Measurements from ENCODE around the gene THSD4. TPM values are rescaled to one million over a fixed set of nuclear protein-coding genes. Genes with fewer than 3 reads are reported as not detected.

Gene THSD4
- total and polyA plus RNA-seq, 2 of the 8 experiments (the other 6 are each of a cell fraction or from before 2014, with no cell fraction given) = 2.5 to 6.2 TPM

- H3K27ac ChIP-seq (ENCODE audit: low read depth, low read length) = no peak overlapping the region
- H3K56ac ChIP-seq (replicated peaks; ENCODE audit: insufficient read length, low read depth, low read length) = no peak overlapping the region
- H3K23ac ChIP-seq (ENCODE audit: insufficient read length) = no peak overlapping the region
- peak overlapping the region; percentile 19 for H3K14ac ChIP-seq (ENCODE audit: insufficient read length)
- peak overlapping the region; percentile 17; the same call in 1 of the 2 replicates for H3K18ac ChIP-seq (ENCODE audit: extremely low read depth, low read length)
- H3K79me2 ChIP-seq (ENCODE audit: control insufficient read depth in 1 of 2, insufficient read depth in 2 of 2, low read length in 2 of 2) = no peaks in the 10 kb centered on the region
- peaks cover 2% of the 10 kb centered on the region; the same call in 1 of the 2 replicates for H3K79me1 ChIP-seq (ENCODE audit: low read depth, low read length)
- peaks cover 6% of the 10 kb centered on the region; the same call in 1 of the 2 replicates for H3K23me2 ChIP-seq (ENCODE audit: low read depth, low read length)
- 0 out of 2 replicates have a peak overlapping the region, but pooled peaks have one; percentile 18 for H2BK15ac ChIP-seq (ENCODE audit: low read length)
- H3K4me2 ChIP-seq (ENCODE audit: insufficient read depth in 1 of 2, low read depth in 2 of 2, low read length in 2 of 2) = peak overlapping the region; percentile 79 to 92
- no peak overlapping the region for H2BK12ac ChIP-seq (ENCODE audit: low read depth, low read length)
- H3K9ac ChIP-seq (replicated peaks in 1 of 4; ENCODE audit: extremely low read depth in 1 of 4, low read depth in 3 of 4, low read length in 3 of 4) = peak overlapping the region in 3 of 4 experiments; percentile 2 to 42 (median 20); a peak in 4 of 7 replicates
- no peak overlapping the region for H3K4ac ChIP-seq (replicated peaks; ENCODE audit: insufficient read length, low read depth, low read length)
- no peak overlapping the region for H2BK20ac ChIP-seq (ENCODE audit: low read length)
- peak overlapping the region; percentile 60; the same call in 1 of the 2 replicates for H2BK5ac ChIP-seq (ENCODE audit: low read depth, low read length)
- peak in 1 of 2 experiments; percentile 75 for DNase-seq (ENCODE audit: low read depth in 1 of 2, low spot score in 2 of 2)
- ChIA-PET POLR2A (ENCODE audit: partially characterized antibody) (interaction anchor here (1.5 kb wide), 1 partner anchor 12 kb away, joined by 3 read pairs; no protein-coding TSS in a partner anchor), CTCF (ENCODE audit: partially characterized antibody) (interaction anchor here (0.7 to 2.0 kb wide), 13 partner anchors 9 to 326 kb away, joined by 3 to 8 read pairs (median 3); no protein-coding TSS in a partner anchor)
- H3K9me3 ChIP-seq (ENCODE audit: insufficient read depth in 2 of 2, low read depth in 1 of 2, low read length in 1 of 2) = no peaks in the 10 kb centered on the region
- H3K4me1 ChIP-seq (replicated peaks in 1 of 4; ENCODE audit: control insufficient read depth in 3 of 4, insufficient read depth in 4 of 4, low read length in 3 of 4) = peaks cover 4 to 11% (median 6%) of the 10 kb centered on the region in 4 experiments; a peak in 6 of 7 replicates
- H2AK5ac ChIP-seq (ENCODE audit: low read depth, low read length) = no peak overlapping the region
- H4K91ac ChIP-seq (replicated peaks; ENCODE audit: insufficient read length, low read length) = no peak overlapping the region
- no peak for FAIRE-seq
- H2AFZ ChIP-seq (ENCODE audit: low read length) = peak overlapping the region; percentile 0; the same call in 1 of the 2 replicates
- peaks cover 0 to 16% (median 12%) of the 10 kb centered on the region in 4 experiments; a peak in 6 of 7 replicates for H3K27me3 ChIP-seq (replicated peaks in 1 of 4; ENCODE audit: control insufficient read depth in 3 of 4, extremely low read depth in 1 of 4, insufficient read depth in 3 of 4, low read length in 3 of 4)
- peak overlapping the region; percentile 66 for H4K8ac ChIP-seq (ENCODE audit: extremely low read depth, insufficient read depth, low read length)
- 1% methylated on average over 49 of the region's 93 CpGs; no CpG with 5 or more reads in 1 of the 2 experiments for WGBS, 2 experiments (ENCODE audit: extremely low coverage in 1 of 2, insufficient coverage in 1 of 2, insufficient read length in 1 of 2, insufficient replicate concordance in 2 of 2, low coverage in 1 of 2, low lambda C conversion rate in 2 of 2, missing lambda C conversion rate in 1 of 2)
- H4K20me1 ChIP-seq (replicated peaks in 1 of 2; ENCODE audit: control insufficient read depth in 1 of 2, insufficient read depth in 2 of 2, low read length in 2 of 2) = no peaks in the 10 kb centered on the region
- no peak overlapping the region for H2BK120ac ChIP-seq (replicated peaks; ENCODE audit: low read depth, low read length)
- H3K36me3 ChIP-seq (ENCODE audit: control insufficient read depth in 2 of 4, insufficient read depth in 4 of 4, low read length in 3 of 4) = no peaks in the 10 kb centered on the region
- no peak overlapping the region for H4K5ac ChIP-seq (ENCODE audit: insufficient read length, low read depth, low read length)
- H3K4me3 ChIP-seq (ENCODE audit: extremely low read depth in 1 of 4, insufficient read depth in 2 of 4, low read depth in 3 of 4, low read length in 4 of 4) = peak overlapping the region; percentile 68 to 96 (median 73)
- no peak for TF ChIP-seq SP4 (IDR thresholded peaks at IDR 0.05; ENCODE audit: low read length)
- TF ChIP-seq GABPA (IDR thresholded peaks at IDR 0.05; ENCODE audit: borderline replicate concordance, insufficient read depth, low read length) = peak; percentile 51; the same call in 1 of the 2 replicates
- 0 out of 2 replicates have a peak, but pooled peaks have one; percentile 15 for TF ChIP-seq PHF8 (conservative IDR thresholded peaks at IDR 0.05; ENCODE audit: low read depth, low read length)
- no peak for TF ChIP-seq RFX5 (IDR thresholded peaks at IDR 0.05; ENCODE audit: borderline replicate concordance, low read depth, low read length)
- TF ChIP-seq TBP (IDR thresholded peaks at IDR 0.05; ENCODE audit: low read depth, low read length) = no peak
- TF ChIP-seq EZH2 (IDR thresholded peaks at IDR 0.05; ENCODE audit: low read depth, low read length, severe bottlenecking) = no peak
- no peak for TF ChIP-seq GTF2F1 (IDR thresholded peaks at IDR 0.05; ENCODE audit: borderline replicate concordance, low read depth, low read length)
- TF ChIP-seq RBBP5 (IDR thresholded peaks at IDR 0.05; ENCODE audit: borderline replicate concordance, low read depth, low read length) = no peak; the same call in 1 of the 2 replicates
- no peak for TF ChIP-seq USF2 (IDR thresholded peaks at IDR 0.05; ENCODE audit: low read length)
These were observed 488 bp downstream of the THSD4 start for GRCh38 chr15:71115567-71116351.

Data from H1 (cell line).